Muscle layer of duodenum (tissue), 2 donors: ENCODE results near the gene CELA3A.

Experiments used
- H3K27ac ChIP-seq: one replicate; pipeline ENCODE4 v1.7.0; 2013; ENCODE audit warnings: mild to moderate bottlenecking, low read length
- H3K27me3 ChIP-seq: one replicate; pipeline ENCODE4 v1.7.0; 2013; ENCODE audit warnings: low read depth, mild to moderate bottlenecking, control low read depth, low read length
- H3K36me3 ChIP-seq, 2 donors: one replicate each; pipeline ENCODE4 v1.7.0; 2013; ENCODE audit warnings: low read length in 2 of 2, control low read depth in 1 of 2, mild to moderate bottlenecking in 1 of 2; ENCODE audit not compliant: insufficient read depth in 2 of 2, control insufficient read depth in 1 of 2
- H3K4me1 ChIP-seq, 2 donors: one replicate each; pipeline ENCODE4 v1.7.0; 2013; ENCODE audit warnings: low read length in 2 of 2, mild to moderate bottlenecking in 2 of 2, control low read depth in 1 of 2, moderate library complexity in 1 of 2; ENCODE audit not compliant: insufficient read depth in 2 of 2, control insufficient read depth in 1 of 2
- H3K4me3 ChIP-seq, 2 donors: one replicate each; pipeline ENCODE4 v1.7.0; 2013; ENCODE audit warnings: low read length in 2 of 2, low read depth in 1 of 2, mild to moderate bottlenecking in 1 of 2
- H3K9me3 ChIP-seq, 2 donors: one replicate each; pipeline ENCODE4 v1.7.0; 2013; ENCODE audit warnings: low read length in 2 of 2, control low read depth in 1 of 2, mild to moderate bottlenecking in 1 of 2; ENCODE audit not compliant: control insufficient read depth in 1 of 2
- donor health status: healthy.

CELA3A gene

GRCh38 chr1:22044690-22045420 lies 43.4 kb downstream of the CELA3A start:
- no peak overlapping the region for H3K4me3 ChIP-seq
- H3K27ac ChIP-seq: no peak overlapping the region
- no peaks in the 10 kb centered on the region for H3K9me3 ChIP-seq
- H3K36me3 ChIP-seq: no peaks in the 10 kb centered on the region
- no peaks in the 10 kb centered on the region for H3K27me3 ChIP-seq
- H3K4me1 ChIP-seq: peaks cover 0 to 7% of the 10 kb centered on the region in 2 donors

GRCh38 chr1:22045604-22046228 lies 44.3 kb downstream of the CELA3A start:
- H3K4me1 ChIP-seq: peaks cover 0 to 4% of the 10 kb centered on the region in 2 donors

GRCh38 chr1:22048351-22049192 lies 47.1 kb downstream of the CELA3A start:
- H3K36me3 ChIP-seq: no peaks in the 10 kb centered on the region
- no peaks in the 10 kb centered on the region for H3K9me3 ChIP-seq
- H3K27me3 ChIP-seq: no peaks in the 10 kb centered on the region
- no peak overlapping the region for H3K27ac ChIP-seq
- peaks cover 0 to 4% of the 10 kb centered on the region in 2 donors for H3K4me1 ChIP-seq
- H3K4me3 ChIP-seq: no peak overlapping the region

More at GRCh38 chr1:22045604-22046228, 44.3 kb downstream of the CELA3A start:
- Histone ChIP-seq H3K4me3 (no peak overlapping the region), H3K9me3 (no peaks in the 10 kb centered on the region), H3K27me3 (no peaks in the 10 kb centered on the region), H3K36me3 (no peaks in the 10 kb centered on the region), H3K27ac (no peak overlapping the region)

DNA sequence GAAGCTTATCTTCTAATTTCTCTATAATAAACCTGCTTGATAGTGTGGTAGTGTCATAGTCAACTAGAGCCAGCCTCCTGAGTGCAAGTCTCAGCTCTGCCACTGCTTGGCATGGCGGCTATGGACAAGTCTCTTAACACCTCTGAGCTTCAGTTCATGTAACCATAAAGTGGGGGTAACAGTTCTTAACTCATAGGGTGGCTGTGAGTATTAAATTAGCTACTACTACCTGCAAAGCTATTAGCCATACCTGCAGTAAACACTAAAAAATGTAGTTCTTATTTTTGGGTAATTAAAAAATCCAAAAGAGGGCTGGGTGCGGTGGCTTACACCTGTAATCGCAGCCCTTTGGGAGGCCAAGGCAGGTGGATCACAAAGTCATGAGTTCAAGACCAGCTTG lies 48.9 kb downstream of the CELA3A start:
- Histone ChIP-seq H3K27ac (no peak overlapping the region), H3K27me3 (no peaks in the 10 kb centered on the region), H3K36me3 (no peaks in the 10 kb centered on the region), H3K4me3 (no peak overlapping the region), H3K4me1 (peaks cover 10 to 11% of the 10 kb centered on the region in 2 donors), H3K9me3 (no peaks in the 10 kb centered on the region)

- Histone ChIP-seq H3K27me3 (no peaks in the 10 kb centered on the region), H3K4me1 (peaks cover 20 to 24% of the 10 kb centered on the region in 2 donors), H3K27ac (no peak overlapping the region), H3K9me3 (no peaks in the 10 kb centered on the region), H3K4me3 (peak overlapping the region in 1 of 2 donors; percentile 79), H3K36me3 (no peaks in the 10 kb centered on the region)
Measured at GRCh38 chr1:22051607-22052114, 50.2 kb downstream of the CELA3A start.

GRCh38 chr1:22052115-22053016 lies 50.9 kb downstream of the CELA3A start, which contains the start of gene CDC42:
Gene CDC42, plus strand, starts transcription at chr1:22052709. Its CDS starts 25,770 bp downstream, at chr1:22078479.
- Histone ChIP-seq H3K36me3 (no peaks in the 10 kb centered on the region), H3K4me3 (peak within 1 kb of the TSS; percentile 79 to 94), H3K27me3 (no peaks in the 10 kb centered on the region), H3K27ac (peak within 1 kb of the TSS; percentile 91), H3K4me1 (peaks cover 25 to 32% of the 10 kb centered on the region in 2 donors), H3K9me3 (no peaks in the 10 kb centered on the region)

- H3K27me3 ChIP-seq: no peaks in the 10 kb centered on the region
- H3K4me1 ChIP-seq: peaks cover 25 to 40% of the 10 kb centered on the region in 2 donors
- H3K36me3 ChIP-seq: no peaks in the 10 kb centered on the region
- peak overlapping the region; percentile 91 for H3K27ac ChIP-seq
- no peaks in the 10 kb centered on the region for H3K9me3 ChIP-seq
- peak overlapping the region; percentile 79 to 94 for H3K4me3 ChIP-seq
Measured at GRCh38 chr1:22053017-22053860, 51.8 kb downstream of the CELA3A start.

- no peaks in the 10 kb centered on the region for H3K9me3 ChIP-seq
- no peaks in the 10 kb centered on the region for H3K27me3 ChIP-seq
- H3K27ac ChIP-seq: peak overlapping the region; percentile 91
- peak overlapping the region; percentile 79 to 94 for H3K4me3 ChIP-seq
- peaks cover 25 to 44% of the 10 kb centered on the region in 2 donors for H3K4me1 ChIP-seq
- H3K36me3 ChIP-seq: no peaks in the 10 kb centered on the region
Measured at GRCh38 chr1:22053861-22054770, 52.7 kb downstream of the CELA3A start.

DNA sequence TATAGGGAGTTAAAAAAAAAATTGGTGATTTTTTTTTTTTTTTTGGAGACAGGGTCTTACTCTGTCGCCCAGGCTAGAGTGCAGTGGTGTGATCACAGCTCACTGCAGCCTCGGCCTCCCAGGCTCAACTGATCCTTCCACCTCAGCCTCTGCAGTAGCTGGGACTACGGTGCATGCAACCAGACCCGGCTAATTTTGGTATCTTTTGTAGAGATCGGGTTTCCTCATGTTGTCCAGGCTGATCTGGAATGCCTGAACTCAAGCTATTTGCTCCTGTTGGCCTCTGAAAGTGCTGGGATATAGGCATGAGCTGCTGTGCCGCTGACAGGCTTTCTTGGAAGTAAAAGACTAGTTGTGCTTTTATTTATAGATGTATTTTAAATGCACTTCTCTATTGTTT lies 54.0 kb downstream of the CELA3A start:
- H3K4me3 ChIP-seq: peak overlapping the region in 1 of 2 donors; percentile 8
- H3K27ac ChIP-seq: peak overlapping the region; percentile 40
- peaks cover 26 to 51% of the 10 kb centered on the region in 2 donors for H3K4me1 ChIP-seq
- no peaks in the 10 kb centered on the region for H3K9me3 ChIP-seq
- H3K27me3 ChIP-seq: no peaks in the 10 kb centered on the region
- H3K36me3 ChIP-seq: no peaks in the 10 kb centered on the region
